Lung (tissue), 12 donors: ENCODE results near the gene SNX1. TPM values are rescaled to one million over a fixed set of nuclear protein-coding genes. Genes with fewer than 3 reads are reported as not detected.
"Not testable (repeated sequence)": the region's sequence is repeated elsewhere in the genome, so short reads cannot be mapped to it uniquely, and the experiment has no call there.

ENCODE experiments used
- ATAC-seq: fragments of 200-7000 bp; cut with Tn5 transposase; one replicate; pipeline ENCODE4 v1.9.1; 2020; ENCODE audit warnings: moderate number of reproducible peaks; ENCODE audit not compliant: insufficient read depth, low FRiP score
- DNase-seq, 3 donors: peaks; one replicate each; pipeline ENCODE4 v3.0.0-alpha.2; 2013 to 2017
- H3K27ac ChIP-seq, 2 donors: one replicate each; pipeline ENCODE4 v1.5.1; 2013; ENCODE audit warnings: mild to moderate bottlenecking in 2 of 2, moderate library complexity in 2 of 2, control low read depth in 1 of 2, inconsistent platforms in 1 of 2, low read depth in 1 of 2, low read length in 1 of 2
- H3K27me3 ChIP-seq, 3 donors: one replicate each; pipeline ENCODE4 v1.5.1; 2013; ENCODE audit warnings: low read length in 2 of 3; ENCODE audit not compliant: control insufficient read depth in 3 of 3, insufficient read depth in 3 of 3
- H3K36me3 ChIP-seq, 4 donors: one replicate each; pipeline ENCODE4 v1.5.1; 2013; ENCODE audit warnings: low read length in 4 of 4, mild to moderate bottlenecking in 1 of 4, moderate library complexity in 1 of 4; ENCODE audit not compliant: control insufficient read depth in 4 of 4, insufficient read depth in 4 of 4
- H3K4me1 ChIP-seq, 5 donors: one replicate each; pipeline ENCODE4 v1.5.1; 2013; ENCODE audit warnings: low read length in 5 of 5, mild to moderate bottlenecking in 2 of 5, moderate library complexity in 1 of 5; ENCODE audit not compliant: control insufficient read depth in 5 of 5, insufficient read depth in 5 of 5
- H3K4me3 ChIP-seq: one replicate; pipeline ENCODE4 v1.5.1; 2013; ENCODE audit warnings: mild to moderate bottlenecking, control low read depth, moderate library complexity
- H3K9ac ChIP-seq, 2 donors: one replicate each; pipeline ENCODE4 v1.5.1; 2013; ENCODE audit warnings: low read length in 2 of 2, control low read depth in 1 of 2; ENCODE audit not compliant: insufficient read depth in 1 of 2
- H3K9me3 ChIP-seq, 4 donors: one replicate each; pipeline ENCODE4 v1.5.1; 2013; ENCODE audit warnings: low read length in 3 of 4, mild to moderate bottlenecking in 1 of 4, moderate library complexity in 1 of 4; ENCODE audit not compliant: control insufficient read depth in 4 of 4, insufficient read depth in 3 of 4
- CTCF ChIP-seq: IDR thresholded peaks from 2 replicates; pipeline ENCODE4 v1.5.1; 2012; ENCODE audit warnings: mild to moderate bottlenecking; ENCODE audit errors: control extremely low read depth, extremely low read depth
- WGBS, 2 donors: extraction: QIAGEN DNeasy Blood & Tissue Kit; methylation state at CpG; one replicate each; pipeline ENCODE4 v1.1.7; 2013; 5-methylcytosine and 5-hydroxymethylcytosine counted together
- polyA plus RNA-seq, 2 donors: library from polyadenylated mRNA; stranded (reverse); fragments of 200-250 nt; gene quantifications; one replicate each; pipeline ENCODE4 v1.2.1, GENCODE V29; 2013
- total RNA-seq, 2 donors: library from RNA; depleted of rRNA in 1 of 2; stranded (reverse); fragments of >200 nt in 1 of 2; gene quantifications; one replicate each; pipeline ENCODE4 v1.2.1, GENCODE V29; 2014 to 2021
- donor health status: control.
- donor health status: control.
- donor health status: Bipolar disorder and iron deficiency.
- donor health status: healthy.
- donor health status: DM: yes; HTN: yes; CAD: no.

The SNX1 gene
- total and polyA plus RNA-seq, 4 donors, result 70.6 to 169 (median 109) TPM

- no peak for TF ChIP-seq CTCF
- DNase-seq, result no peak
- WGBS, 2 donors, result 66 to 89% methylated on average over 1 of the region's 1 CpG
- Histone ChIP-seq H3K27ac (no peak overlapping the region), H3K9me3 (no peaks in the 10 kb centered on the region), H3K9ac (no peak overlapping the region), H3K36me3 (peaks cover 0 to 2% (median 0%) of the 10 kb centered on the region in 4 donors), H3K4me3 (no peak overlapping the region), H3K4me1 (peaks cover 0 to 37% (median 8%) of the 10 kb centered on the region in 5 donors), H3K27me3 (peaks cover 0 to 2% (median 0%) of the 10 kb centered on the region in 3 donors)
- no peak for ATAC-seq
Observed at GRCh38 chr15:64107337-64107736, 11.6 kb downstream of the SNX1 start.

GRCh38 chr15:64110108-64110701 lies 14.4 kb downstream of the SNX1 start:
- peak overlapping the region in 1 of 2 donors; percentile 21 for H3K27ac ChIP-seq
- not testable (repeated sequence) for H3K4me3 ChIP-seq, DNase-seq, H3K9me3 ChIP-seq, H3K9ac ChIP-seq, ATAC-seq, H3K27me3 ChIP-seq
- H3K36me3 ChIP-seq, result peaks cover 0 to 19% (median 10%) of the 10 kb centered on the region in 4 donors
- 88 to 90% methylated on average over 4 of the region's 4 CpGs for whole genome bisulfite sequencing, 2 donors
- H3K4me1 ChIP-seq, result peaks cover 0 to 39% (median 11%) of the 10 kb centered on the region in 5 donors

GRCh38 chr15:64110950-64111678 lies 15.3 kb downstream of the SNX1 start:
- Histone ChIP-seq H3K9ac (peak overlapping the region in 1 of 2 donors; percentile 26), H3K4me1 (peaks cover 0 to 35% (median 11%) of the 10 kb centered on the region in 5 donors), H3K36me3 (peaks cover 0 to 25% (median 14%) of the 10 kb centered on the region in 4 donors), H3K4me3 (no peak overlapping the region), H3K27ac (peak overlapping the region in 1 of 2 donors; percentile 21), H3K27me3 (peaks cover 0 to 2% (median 0%) of the 10 kb centered on the region in 3 donors), H3K9me3 (no peaks in the 10 kb centered on the region)
- TF ChIP-seq CTCF, result no peak
- 66 to 69% methylated on average over 3 of the region's 3 CpGs for WGBS, 2 donors
- ATAC-seq (no peak), DNase-seq (no peak)

GRCh38 chr15:64111679-64112050 lies 15.9 kb downstream of the SNX1 start:
- H3K27ac ChIP-seq, result no peak overlapping the region
- H3K9me3 ChIP-seq, result no peaks in the 10 kb centered on the region

More at GRCh38 chr15:64111679-64112050, 15.9 kb downstream of the SNX1 start:
- TF ChIP-seq CTCF, result no peak
- peaks cover 0 to 28% (median 14%) of the 10 kb centered on the region in 4 donors for H3K36me3 ChIP-seq
- ATAC-seq (no peak), DNase-seq (no peak)
- no peak overlapping the region for H3K4me3 ChIP-seq
- peak overlapping the region in 1 of 2 donors; percentile 26 for H3K9ac ChIP-seq
- H3K4me1 ChIP-seq, result peaks cover 0 to 30% (median 11%) of the 10 kb centered on the region in 5 donors
- 84 to 90% methylated on average over 3 of the region's 3 CpGs for WGBS, 2 donors
- H3K27me3 ChIP-seq, result peaks cover 0 to 2% (median 0%) of the 10 kb centered on the region in 3 donors
